HepG2 (cell line): Measurements from ENCODE around the gene ALOX5AP. TPM values are rescaled to one million over a fixed set of nuclear protein-coding genes. Genes with fewer than 3 reads are reported as not detected.

Source experiments
- CREB3 ChIP-seq: sonication (generic); formaldehyde crosslinking; IDR thresholded peaks from 2 replicates; pipeline ENCODE4 v1.5.0; 2020; ENCODE audit warnings: missing genetic modification reagents
- ELF1 ChIP-seq: sonication (generic); formaldehyde crosslinking; IDR thresholded peaks from 2 replicates; pipeline ENCODE4 v1.4.0; 2020; ENCODE audit warnings: missing genetic modification reagents
- SMAD1 ChIP-seq: sonication (generic); formaldehyde crosslinking; IDR thresholded peaks from 2 replicates; pipeline ENCODE4 v1.4.0; 2020; ENCODE audit warnings: missing genetic modification reagents, low read depth, mild to moderate bottlenecking, borderline replicate concordance
- ZFP36 ChIP-seq: fragments of 150-350 bp; IDR thresholded peaks from 2 replicates; pipeline ENCODE4 v1.6.1; 2018; ENCODE audit warnings: borderline replicate concordance, low read length, low read depth; ENCODE audit not compliant: partially characterized antibody
- ZNF33A ChIP-seq: sonication (generic); formaldehyde crosslinking; IDR thresholded peaks from 2 replicates; pipeline ENCODE4 v1.5.1; 2020; ENCODE audit warnings: missing genetic modification reagents, mild to moderate bottlenecking, moderate library complexity, borderline replicate concordance
- ZNF687 ChIP-seq: sonication (generic); formaldehyde crosslinking; IDR thresholded peaks from 2 replicates; pipeline ENCODE4 v1.5.1; 2020; ENCODE audit warnings: mild to moderate bottlenecking, missing genetic modification reagents, moderate library complexity
- ZNF747 ChIP-seq: sonication (generic); formaldehyde crosslinking; IDR thresholded peaks from 2 replicates; pipeline ENCODE4 v1.8.1; 2023; ENCODE audit warnings: missing genetic modification reagents, mild to moderate bottlenecking, borderline replicate concordance
- polyA plus RNA-seq, 8 experiments: library from polyadenylated mRNA; depleted of rRNA in 3 of 8; stranded (reverse) in 7 of 8; unstranded in 1 of 8; fragments of >200 nt; fragmentation: Illumina TruSeq in 4 of 8; extraction: Trizol in 4 of 8; gene quantifications; 2 replicates each; pipeline versions ENCODE4 v1.2.1 to v1.2.3, GENCODE V29; 2011 to 2016; ENCODE audit warnings: low read depth in 4 of 8, missing spikeins in 1 of 8, mixed read lengths in 1 of 8; ENCODE audit not compliant: insufficient read depth in 1 of 8
- total RNA-seq, 5 experiments: library from RNA; depleted of rRNA; stranded (reverse); fragments of >200 nt; fragmentation: Illumina TruSeq; extraction: Trizol; gene quantifications; 2 replicates each; pipeline ENCODE4 v1.2.3, GENCODE V29; 2016; ENCODE audit warnings: low read depth in 1 of 5
- TF ChIP-seq, protein P1 (sequence below): sonication (generic); formaldehyde crosslinking; IDR thresholded peaks from 2 replicates; pipeline ENCODE4 v1.5.0; 2020; ENCODE audit warnings: mild to moderate bottlenecking, missing genetic modification reagents

Gene ALOX5AP
- total and polyA plus RNA-seq, 2 of the 13 experiments (the other 11 are each of a cell fraction or from before 2014, with no cell fraction given): 0.97 to 1.2 TPM

DNA sequence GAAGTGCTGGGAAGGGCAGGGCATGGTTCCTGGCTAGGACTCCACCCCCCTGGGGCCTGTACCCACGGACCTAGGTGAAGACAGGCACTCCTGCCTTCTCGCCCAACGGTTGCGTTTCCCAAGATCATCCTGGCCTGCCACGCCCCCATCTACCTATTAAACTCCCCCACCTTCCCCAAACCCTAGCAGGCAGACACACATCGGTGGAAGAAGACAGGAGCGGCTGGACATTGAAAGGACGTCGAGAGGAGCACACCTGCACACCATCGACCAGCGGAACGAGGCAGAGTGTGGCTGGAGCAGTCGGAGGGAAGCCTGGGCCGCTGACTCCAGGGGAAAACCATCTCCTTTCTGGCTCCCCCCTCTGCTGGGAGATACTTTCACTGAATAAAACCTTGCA, 45.6 kb upstream of the ALOX5AP start (continued):
- TF ChIP-seq ZNF687 (CRISPR knock-in tag) (0 out of 2 replicates have a peak, but pooled peaks have one; percentile 3), ZNF747 (no peak), ZNF33A (CRISPR knock-in tag) (no peak), SMAD1 (CRISPR knock-in tag) (no peak), CREB3 (CRISPR knock-in tag) (no peak), ELF1 (CRISPR knock-in tag) (no peak), ZFP36 (no peak)
- TF ChIP-seq, protein P1, sequence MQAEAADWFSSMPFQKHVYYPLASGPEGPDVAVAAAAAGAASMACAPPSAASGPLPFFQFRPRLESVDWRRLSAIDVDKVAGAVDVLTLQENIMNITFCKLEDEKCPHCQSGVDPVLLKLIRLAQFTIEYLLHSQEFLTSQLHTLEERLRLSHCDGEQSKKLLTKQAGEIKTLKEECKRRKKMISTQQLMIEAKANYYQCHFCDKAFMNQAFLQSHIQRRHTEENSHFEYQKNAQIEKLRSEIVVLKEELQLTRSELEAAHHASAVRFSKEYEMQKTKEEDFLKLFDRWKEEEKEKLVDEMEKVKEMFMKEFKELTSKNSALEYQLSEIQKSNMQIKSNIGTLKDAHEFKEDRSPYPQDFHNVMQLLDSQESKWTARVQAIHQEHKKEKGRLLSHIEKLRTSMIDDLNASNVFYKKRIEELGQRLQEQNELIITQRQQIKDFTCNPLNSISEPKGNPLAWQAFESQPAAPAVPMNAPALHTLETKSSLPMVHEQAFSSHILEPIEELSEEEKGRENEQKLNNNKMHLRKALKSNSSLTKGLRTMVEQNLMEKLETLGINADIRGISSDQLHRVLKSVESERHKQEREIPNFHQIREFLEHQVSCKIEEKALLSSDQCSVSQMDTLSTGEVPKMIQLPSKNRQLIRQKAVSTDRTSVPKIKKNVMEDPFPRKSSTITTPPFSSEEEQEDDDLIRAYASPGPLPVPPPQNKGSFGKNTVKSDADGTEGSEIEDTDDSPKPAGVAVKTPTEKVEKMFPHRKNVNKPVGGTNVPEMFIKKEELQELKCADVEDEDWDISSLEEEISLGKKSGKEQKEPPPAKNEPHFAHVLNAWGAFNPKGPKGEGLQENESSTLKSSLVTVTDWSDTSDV (CRISPR knock-in tag): no peak
